ENCODE measurements around the gene MATCAP1. TPM values are rescaled to one million over a fixed set of nuclear protein-coding genes. Genes with fewer than 3 reads are reported as not detected.

Gene MATCAP1
- total and polyA plus RNA-seq, 2 of the 13 experiments (the other 11 are each of a cell fraction or from before 2014, with no cell fraction given): 11.2 to 24.5 TPM

GRCh38 chr16:67226804-67227566 lies 43.2 kb upstream of the MATCAP1 start, which contains the start of gene TMEM208 (continued):
- TF ChIP-seq ZNF282 (IDR thresholded peaks at IDR 0.05; ENCODE audit: partially characterized antibody) (no peak), ZC3H4 (CRISPR knock-in tag; IDR thresholded peaks at IDR 0.05; ENCODE audit: borderline replicate concordance) (no peak), HBP1 (CRISPR knock-in tag; IDR thresholded peaks at IDR 0.05; ENCODE audit: low read depth) (peak; percentile 98), PCBP1 (IDR thresholded peaks at IDR 0.05; ENCODE audit: borderline replicate concordance, low read depth, low read length) (peak; percentile 99), EED (CRISPR knock-in tag; IDR thresholded peaks at IDR 0.05) (no peak), TEF (CRISPR knock-in tag; IDR thresholded peaks at IDR 0.05) (no peak), HNRNPUL1 (IDR thresholded peaks at IDR 0.05; ENCODE audit: low read depth, low read length) (no peak), ETV5 (CRISPR knock-in tag; IDR thresholded peaks at IDR 0.05; ENCODE audit: borderline replicate concordance) (peak; percentile 89), ZKSCAN1 (IDR thresholded peaks at IDR 0.05; ENCODE audit: low read length) (peak; percentile 89; the same call in 1 of the 2 replicates), SRF (IDR thresholded peaks at IDR 0.05; ENCODE audit: low read depth, low read length) (peak; percentile 94), GPN1 (CRISPR knock-in tag; IDR thresholded peaks at IDR 0.05; ENCODE audit: borderline replicate concordance) (no peak), ARNT (IDR thresholded peaks at IDR 0.05) (no peak), ZNF543 (CRISPR knock-in tag; IDR thresholded peaks at IDR 0.05) (peak; percentile 59; the same call in 1 of the 2 replicates), GABPA (IDR thresholded peaks at IDR 0.05; ENCODE audit: low read depth, low read length) (peak; percentile 100), GABPA (CRISPR knock-in tag; IDR thresholded peaks at IDR 0.05; ENCODE audit: low read depth) (peak; percentile 100), ZFP90 (CRISPR knock-in tag; IDR thresholded peaks at IDR 0.05; ENCODE audit: borderline replicate concordance) (peak; percentile 95), KDM2A (CRISPR knock-in tag; IDR thresholded peaks at IDR 0.05; ENCODE audit: borderline replicate concordance, low read depth) (peak; percentile 95), ZBTB49 (CRISPR knock-in tag; IDR thresholded peaks at IDR 0.05; ENCODE audit: borderline replicate concordance) (peak; percentile 89; the same call in 1 of the 2 replicates), RXRB (CRISPR knock-in tag; IDR thresholded peaks at IDR 0.05; ENCODE audit: borderline replicate concordance) (peak; percentile 83), ZKSCAN8 (CRISPR knock-in tag; IDR thresholded peaks at IDR 0.05; ENCODE audit: borderline replicate concordance) (peak; percentile 88), MXD4 (CRISPR knock-in tag; IDR thresholded peaks at IDR 0.05) (peak; percentile 95), TOE1 (CRISPR knock-in tag; IDR thresholded peaks at IDR 0.05) (peak; percentile 71; the same call in 1 of the 2 replicates), ZNF703 (CRISPR knock-in tag; IDR thresholded peaks at IDR 0.05; ENCODE audit: borderline replicate concordance) (no peak), NFKBIZ (CRISPR knock-in tag; IDR thresholded peaks at IDR 0.05) (peak; percentile 89), SIX4 (CRISPR knock-in tag; IDR thresholded peaks at IDR 0.05) (peak; percentile 87), HNRNPLL (IDR thresholded peaks at IDR 0.05; ENCODE audit: low read depth, low read length, poor library complexity, severe bottlenecking) (peak; percentile 81), SIX1 (CRISPR knock-in tag; IDR thresholded peaks at IDR 0.05; ENCODE audit: borderline replicate concordance) (peak; percentile 53; the same call in 1 of the 2 replicates), NFE2L1 (CRISPR knock-in tag; IDR thresholded peaks at IDR 0.05; ENCODE audit: borderline replicate concordance) (no peak)

Data from HepG2 (cell line).